NCI-H2196 (cell line): ENCODE results near the gene QARS1.
A peak's percentile ranks its signal among the peaks of the same experiment; 100 is the strongest.

Experiments
- DNase-seq: peaks from one replicate; lab custom pipeline; 2025; ENCODE audit not compliant: unreplicated experiment; lab: John Stamatoyannopoulos, UW

QARS1 gene

DNA sequence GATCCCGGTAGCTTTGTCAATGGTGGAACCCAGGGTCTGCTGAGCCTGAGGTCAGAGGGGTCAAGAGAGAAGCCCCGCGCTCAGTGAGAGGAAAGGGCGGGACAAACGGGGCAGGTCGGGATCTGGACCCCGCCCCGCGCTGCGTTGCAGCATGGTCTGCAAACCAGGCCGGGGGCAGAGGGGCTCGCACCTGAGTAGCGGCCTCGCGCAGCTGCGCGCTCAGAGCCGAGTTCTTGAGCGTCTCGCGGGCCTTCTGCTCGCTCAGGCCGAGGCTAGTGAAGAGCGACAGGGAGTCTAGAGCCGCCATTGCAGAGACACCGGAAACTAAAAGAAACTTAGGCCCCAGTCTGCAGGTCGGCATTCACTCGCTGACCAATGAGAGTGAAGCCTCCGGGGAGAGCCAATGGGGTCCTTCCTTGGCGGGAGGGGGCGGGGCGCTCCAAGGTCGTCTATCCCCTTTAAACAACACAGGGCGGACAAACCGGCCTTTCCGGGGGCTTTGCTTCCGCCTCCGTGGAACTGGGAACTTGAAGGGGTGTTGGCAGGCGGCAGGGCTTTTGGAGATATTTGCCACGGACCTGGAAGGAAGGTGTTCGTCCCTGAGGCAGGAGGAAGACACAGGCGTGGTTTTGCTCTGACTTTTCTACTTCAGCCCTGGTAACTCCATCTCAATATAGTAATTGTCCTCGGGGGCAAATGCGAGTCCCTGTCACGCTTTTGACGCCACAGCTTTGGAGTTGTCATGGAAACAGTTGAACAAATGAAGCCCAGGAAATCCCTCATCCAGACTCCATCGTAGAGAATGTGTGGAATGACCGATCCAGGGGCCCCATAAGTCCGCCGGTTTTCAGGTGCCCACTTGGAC is at the start of gene QARS1:
Gene QARS1 (minus strand): TSS at position 331 of the 865 bp plus-strand sequence. CDS start 24 bp downstream, at position 307.
- DNase-seq, result peak; percentile 60

DNA sequence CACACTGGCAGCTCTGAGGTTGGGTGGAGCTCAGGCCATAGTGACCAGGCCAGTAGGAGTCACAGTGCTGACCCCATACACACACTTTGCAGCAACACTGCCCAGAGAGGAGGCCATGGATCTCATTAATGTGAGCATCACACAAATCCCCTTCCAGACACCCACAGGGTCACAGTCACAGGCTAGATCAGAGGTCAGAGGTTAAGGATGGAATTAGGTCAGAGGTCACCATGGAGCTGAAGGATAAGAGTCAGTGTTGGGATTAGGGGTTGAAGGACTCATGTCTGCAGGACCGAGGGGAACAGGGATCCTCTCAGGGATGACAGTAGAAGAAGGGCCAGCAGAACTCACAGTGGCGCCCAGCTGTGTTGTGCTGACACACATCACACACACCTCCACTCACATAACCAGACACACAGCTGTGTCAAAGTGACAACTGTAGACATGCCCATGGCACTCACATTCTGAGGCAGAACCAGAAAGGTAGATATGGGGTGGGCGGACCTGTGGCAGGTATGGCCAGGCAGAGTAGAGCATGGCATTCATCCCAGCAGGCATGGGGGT is 48.9 kb upstream of the QARS1 start:
- DNase-seq, result no peak

DNA sequence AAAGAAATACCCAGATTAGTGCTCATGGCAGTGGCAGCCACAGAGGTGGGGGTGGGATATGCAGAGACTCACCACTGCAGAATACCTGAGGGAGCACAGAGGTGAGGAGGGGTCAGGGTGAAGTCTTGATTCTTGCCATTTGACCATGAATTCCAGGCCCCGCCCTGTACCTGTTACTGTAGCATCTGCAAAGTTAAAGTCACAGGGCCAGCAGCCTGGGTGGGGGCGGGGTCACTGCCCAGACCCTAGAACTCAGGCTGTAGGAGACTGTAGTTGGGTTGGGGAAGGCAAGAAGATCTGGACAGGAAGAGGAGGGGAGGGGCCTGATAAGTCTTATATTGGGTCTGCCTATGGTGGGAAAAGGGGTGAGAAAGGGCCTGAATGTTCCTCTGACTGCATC is 47.1 kb upstream of the QARS1 start:
- DNase-seq, result no peak

DNA sequence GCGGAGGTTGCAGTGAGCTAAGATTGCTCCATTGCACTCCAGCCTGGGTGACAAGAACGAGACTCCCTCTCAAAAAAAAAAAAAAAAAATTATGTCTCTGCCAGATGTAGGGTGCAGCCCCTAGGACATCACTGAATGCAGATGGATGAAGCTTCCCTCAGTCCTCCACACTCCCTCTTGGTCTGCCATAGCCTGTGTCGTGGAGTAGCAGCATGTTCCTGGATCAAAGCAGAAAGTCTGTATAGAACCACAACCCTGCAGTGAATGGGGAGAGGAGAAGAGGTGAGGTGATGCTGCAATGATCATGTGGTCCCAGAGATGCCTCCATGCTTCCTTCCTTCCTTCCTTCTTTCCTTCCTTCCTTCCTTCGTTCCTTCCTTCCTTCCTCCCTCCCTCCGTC is 43.6 kb upstream of the QARS1 start:
- DNase-seq, result no peak

DNA sequence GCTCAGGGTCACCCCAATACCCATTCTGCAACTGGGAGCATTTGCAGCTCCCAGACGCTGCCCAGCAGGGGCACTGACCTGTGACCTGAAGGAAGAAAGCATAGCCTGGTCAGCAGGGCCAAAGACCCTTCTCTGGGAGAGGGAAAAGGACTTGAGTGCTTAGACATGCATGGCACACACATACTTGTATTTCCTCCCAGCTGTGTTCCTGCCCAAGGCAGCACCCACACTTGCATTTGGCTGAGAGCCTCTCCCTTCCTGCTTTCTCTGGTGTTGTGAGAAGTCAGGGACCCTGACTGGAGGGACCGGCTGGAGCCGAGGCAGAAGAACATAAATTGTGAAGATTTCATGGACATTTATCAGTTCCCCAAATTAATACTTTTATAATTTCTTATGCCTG is 35.5 kb upstream of the QARS1 start:
- no peak for DNase-seq

DNA sequence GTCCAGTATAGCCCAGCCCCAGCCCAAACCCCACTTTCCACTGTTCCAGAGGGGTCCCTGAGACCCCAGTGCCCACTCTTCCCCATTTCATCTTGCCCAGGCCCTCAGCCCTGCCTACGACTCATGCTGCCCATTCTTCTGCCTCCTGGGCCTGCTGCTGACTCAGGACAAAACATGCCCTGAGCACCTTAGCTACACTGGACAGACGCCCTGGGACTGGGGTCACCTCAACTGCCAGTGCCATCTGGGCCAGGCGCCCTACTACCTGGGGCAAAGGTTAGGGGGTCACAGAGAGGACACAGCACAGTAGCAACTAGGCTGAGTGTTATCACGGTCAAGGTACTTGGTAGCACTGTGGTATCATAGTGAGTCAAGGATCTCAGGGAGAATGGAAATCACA is 30.9 kb upstream of the QARS1 start:
- DNase-seq, result no peak

DNA sequence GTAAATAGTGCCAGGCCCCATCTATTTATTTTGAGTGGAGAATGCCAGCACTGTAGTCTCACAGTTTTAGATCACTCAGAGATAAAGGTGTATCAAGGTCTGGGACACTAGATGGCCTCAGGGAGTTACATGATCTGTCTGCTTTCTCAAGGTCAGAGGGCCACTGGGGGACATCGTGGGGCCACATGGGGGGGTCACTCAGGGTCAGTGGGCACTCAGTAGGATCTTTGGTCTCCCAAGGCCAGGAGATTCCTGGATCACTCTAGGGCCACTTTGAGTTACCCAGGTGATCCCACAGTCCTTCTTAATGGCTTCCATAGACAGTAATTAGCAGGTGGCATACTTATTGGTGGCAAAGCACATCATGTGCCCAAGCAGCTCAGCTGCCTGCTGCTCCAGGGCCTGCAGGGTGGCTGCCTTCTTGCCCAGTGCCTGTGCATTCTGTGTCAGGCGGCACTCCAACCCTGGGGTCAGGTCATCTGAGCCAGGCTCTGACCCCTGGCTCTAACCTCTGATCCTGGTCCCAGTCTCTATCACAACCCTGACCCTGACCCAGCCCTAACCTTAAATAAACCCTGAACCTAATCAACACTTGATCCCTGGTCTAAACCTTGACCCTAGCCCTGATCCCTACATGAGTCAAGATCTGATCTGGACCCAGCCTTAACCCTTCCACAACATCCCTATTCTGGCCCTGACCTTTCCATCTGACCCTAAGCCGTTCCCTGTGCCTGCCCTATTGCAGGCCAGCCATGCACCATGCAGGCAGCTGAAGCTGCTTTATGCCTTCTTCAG is 30.1 kb upstream of the QARS1 start:
- DNase-seq, result no peak

DNA sequence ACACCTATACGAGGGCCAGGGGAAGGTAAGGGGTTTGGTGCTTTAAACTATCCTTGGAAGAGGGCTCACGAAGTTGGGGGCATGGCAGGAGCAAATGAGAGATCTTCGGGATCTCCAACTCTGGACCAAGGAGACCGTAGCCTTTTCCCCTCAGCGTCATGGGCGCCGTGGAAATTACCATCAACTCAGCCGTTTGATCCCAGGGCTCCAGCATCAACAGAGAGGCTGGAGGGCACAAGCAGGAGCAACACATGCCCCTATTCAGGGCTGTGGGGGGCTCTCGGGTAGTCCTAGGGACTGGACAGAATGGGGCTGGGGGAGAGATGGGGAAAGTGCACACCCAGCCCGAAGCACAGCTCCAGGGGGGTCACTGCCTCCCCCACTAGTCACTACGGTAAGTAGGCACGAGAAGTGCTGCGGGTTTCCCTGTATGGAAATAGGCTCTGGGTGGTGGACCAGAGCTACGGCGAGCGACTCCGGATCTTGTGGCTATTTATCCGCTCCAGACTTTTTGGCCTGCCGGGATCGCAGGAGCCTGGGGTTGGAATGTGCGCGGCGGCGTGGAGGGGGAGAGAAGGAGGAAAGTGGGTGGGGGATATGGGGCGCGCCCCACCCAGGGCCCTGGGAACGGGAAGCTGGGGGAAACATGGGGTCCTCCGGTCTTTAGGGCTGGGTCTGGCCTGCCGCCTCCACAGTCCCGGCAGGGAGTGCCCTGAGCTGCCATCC is 28.8 kb upstream of the QARS1 start:
- peak; percentile 35 for DNase-seq

DNA sequence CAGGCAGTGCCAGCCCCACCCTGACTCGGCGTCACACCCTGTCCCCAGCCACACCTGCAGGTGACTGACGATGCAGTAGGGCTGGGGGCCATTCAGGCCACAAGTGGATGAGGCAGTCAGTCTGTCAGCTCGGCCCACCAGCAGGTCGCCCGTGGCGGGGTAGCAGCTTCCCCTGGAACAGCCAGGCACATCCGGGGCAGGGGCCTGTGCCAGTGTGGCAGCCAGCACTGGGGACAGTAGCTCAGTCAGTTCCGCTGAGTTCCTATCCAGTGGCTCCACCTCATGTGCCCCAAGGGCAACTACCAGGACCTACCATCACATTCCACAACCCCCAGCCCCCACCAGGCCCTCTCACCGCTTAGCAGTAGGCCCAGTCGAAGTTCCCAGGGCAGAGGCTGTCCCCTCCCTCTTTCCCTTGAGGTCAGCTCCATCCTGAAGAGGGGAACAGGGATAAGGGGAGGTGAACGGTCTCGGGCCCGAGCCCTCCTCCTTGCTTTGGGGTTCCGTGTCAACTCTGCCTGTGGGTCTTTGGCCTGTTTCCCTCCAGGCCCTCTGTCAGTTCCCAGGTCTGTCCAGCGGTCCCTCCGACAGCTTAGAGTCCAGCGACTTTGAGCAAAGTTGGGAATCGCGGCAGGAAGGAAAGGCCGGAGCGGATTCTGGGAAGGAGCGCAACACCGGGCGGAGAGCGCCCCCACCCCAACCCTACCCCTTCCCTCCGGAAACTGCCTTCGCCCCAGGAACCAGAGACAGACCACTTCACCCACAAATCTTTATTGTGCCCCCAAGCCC is 28.1 kb upstream of the QARS1 start, which contains the start of gene LAMB2:
Gene LAMB2 (minus strand): TSS at position 614 of the 789 bp plus-strand sequence. CDS start 183 bp downstream, at position 431.
- peak; percentile 9 for DNase-seq

DNA sequence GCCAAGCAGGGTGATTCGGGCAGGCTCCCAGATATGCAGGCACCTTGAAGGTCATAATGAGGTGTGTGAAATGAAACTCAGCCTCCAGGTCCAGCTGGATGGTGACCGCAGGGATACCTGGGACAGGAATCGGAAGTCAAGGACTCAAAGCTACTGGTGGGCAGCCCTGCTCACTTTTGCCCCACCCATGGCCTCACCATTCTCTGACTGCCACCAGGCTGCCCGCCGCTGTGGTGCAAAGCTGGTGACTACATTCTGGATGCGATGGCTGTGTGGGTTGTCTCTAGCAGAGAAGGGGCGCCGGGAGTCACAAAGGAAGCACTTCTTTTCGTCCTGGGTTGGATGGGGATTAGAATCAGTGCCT is 27.5 kb upstream of the QARS1 start:
- DNase-seq, result no peak

DNA sequence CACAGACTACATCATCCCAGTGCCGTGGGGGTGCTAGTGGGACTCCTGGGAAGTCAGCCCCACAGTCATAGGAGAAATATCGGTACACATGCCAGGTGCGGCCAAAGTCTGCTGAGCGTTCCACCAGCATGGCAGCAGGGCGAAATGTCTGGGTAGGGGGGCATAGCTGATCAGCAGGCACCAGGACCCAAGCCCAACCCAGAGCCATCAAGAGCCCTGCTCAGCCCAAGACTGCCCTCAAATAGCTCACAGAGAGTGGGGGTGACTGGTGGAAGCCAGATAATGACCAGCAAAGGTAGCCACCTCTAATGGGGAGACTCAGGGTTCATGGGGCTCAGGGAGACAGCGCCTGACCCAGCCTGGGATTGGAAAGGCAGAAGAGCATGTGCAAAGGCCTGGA is 27.0 kb upstream of the QARS1 start:
- no peak for DNase-seq

DNA sequence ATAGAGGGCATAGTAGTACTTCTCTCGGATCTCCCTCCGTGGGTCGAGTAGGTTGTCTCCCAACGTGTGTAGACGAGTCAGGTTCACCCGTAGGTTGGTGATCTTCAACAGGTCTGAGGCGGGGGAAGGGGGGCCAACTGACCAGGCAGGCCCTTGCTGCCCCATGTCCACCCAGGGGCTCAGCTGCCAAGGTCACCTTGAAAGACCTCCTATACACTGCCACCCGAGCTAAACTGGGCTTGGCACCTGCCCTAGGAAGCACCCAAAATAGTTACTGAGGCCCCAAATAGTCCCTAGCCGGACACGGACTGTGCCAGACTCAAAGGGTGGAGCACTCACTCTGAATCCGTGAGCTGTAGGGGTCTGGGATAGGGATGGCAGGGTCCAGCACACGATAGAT is 26.5 kb upstream of the QARS1 start:
- DNase-seq, result no peak

DNA sequence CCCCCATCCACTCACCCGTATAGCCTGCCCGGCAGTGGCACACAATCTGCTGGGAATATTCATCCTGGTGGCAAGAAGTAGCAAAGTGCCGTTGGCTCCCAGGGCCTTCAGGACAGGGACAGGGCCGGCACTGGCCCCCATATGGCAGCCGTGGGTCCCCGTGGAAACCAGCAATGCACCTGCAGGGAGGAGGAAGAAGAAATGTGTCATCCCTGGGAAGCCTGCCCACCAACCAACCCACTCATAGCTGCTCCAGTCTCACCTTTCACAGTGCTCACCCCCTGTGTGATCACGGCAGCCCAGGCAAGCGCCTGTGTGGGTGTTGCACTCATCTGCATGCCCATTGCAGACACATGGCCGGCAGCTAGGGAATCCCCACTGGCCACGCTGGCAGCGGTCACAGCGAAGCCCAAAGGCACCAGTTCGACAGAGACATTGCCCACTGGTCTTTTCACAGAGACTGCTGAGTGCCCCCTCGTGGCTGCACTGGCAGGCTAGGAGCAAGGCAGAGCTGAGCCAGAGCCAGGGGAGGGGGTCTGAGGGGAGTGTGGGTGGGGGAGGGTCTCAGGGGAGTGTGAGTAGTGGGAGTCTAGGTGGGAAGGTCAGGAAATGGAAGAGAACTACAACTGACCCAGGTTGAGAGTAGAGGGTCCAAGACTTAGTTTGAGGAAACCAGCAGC is 20.6 kb upstream of the QARS1 start:
- DNase-seq, result no peak

DNA sequence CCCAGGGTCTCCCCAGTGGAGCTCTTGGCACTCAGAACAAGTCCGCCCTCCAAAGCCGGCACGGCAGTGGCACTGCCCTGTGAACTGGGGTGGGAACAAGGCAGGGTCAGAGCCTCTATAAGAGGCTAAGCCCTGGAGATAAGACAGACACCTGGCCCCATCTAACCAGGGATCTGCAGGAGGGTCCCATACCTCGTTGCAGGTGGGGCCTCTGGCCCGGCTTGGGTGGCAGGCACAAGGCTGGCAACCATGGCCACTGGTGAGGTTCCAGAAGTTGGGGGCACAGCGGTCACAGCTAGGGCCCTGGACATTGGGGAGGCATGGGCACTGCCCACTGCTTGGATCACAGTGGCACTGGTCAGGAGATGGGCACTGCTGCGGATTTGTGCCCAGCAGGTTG is 19.6 kb upstream of the QARS1 start:
- no peak for DNase-seq

DNA sequence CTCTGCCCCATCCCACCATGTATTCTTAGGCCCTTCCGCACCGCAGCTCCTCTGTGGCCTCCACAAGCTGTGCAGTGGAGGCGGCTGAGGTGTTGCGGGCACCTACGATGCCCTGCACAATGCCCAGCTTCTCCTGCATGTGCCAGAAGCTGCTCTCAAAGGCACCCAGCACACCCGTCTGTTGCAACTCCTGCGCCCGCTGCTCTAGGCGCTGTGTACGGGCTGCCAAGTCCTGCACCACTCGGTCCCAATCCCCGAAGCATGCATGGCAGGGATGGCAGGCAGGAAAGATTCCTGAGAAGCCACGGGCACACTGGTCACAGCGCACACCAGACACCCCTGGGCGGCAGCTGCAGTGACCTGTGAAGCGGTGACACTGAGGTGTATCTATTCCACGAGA is 19.1 kb upstream of the QARS1 start:
- no peak for DNase-seq

DNA sequence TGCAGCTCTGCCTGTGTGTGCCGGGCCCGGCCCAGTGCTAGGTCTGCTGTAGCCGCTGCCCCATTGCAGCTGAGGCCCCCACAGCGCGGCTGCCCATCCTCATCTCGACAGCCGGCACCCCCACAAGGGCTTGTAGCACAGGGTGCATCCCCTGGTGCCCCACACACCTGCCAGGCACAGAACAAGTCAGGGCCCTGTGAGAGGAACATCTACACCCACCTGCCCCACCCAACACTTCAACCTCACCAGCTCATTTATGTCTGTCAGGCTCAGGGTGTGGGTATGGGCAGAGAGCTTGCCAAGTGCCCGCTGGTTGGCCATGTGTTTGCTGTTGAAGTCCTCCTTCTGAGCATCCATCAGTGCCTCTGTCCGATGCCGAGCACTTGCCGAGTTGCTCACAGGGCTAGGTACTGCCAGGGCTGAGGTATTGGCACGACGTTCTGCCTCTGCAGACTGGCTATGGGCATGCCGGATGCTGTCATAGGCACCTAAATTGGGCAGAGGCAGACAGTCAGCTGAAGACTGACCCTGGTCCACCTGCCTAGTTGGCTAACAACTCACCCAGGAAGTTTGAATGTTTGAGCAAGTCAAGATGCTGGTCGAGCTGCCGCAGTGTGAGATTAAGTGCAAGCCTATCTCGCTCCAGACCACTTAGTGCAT is 18.5 kb upstream of the QARS1 start:
- no peak for DNase-seq

DNA sequence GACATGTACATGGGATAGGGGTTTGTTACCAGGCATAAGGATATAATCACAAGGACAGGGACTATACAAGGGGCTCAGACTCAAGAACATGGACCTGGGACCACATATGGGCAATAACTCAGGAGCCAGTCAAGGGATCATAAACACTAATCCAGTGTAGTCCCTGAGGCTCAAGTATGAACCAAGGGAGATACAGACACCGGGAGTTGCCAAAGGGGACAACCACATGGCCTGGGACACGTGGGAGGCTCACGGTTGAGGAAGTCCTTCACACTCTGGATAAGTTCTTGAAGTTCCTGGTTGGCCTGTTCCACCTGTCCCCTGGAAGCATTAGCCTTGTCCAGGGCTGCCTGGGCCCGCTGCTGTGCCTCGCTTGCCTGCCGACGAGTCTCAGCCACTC is 17.9 kb upstream of the QARS1 start:
- DNase-seq, result no peak

DNA sequence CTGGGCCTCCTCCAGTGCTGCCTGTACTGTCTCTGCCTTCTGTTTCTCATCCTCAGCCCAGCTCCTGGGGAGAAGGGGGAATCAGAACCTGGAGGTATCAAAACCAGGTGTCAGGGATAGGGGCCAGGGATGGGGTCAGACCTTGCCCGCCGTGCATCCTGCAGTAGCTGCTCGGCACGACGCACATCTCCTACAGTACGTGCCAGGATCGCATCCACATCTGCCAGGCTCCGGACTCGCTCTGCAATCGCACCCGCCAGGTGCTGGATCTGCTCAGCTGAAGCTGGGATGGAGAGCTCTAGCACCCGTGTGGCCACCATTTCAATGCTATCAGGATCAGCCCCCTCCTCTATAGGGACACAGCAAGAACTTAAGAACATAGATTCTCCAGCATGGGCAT is 17.5 kb upstream of the QARS1 start:
- DNase-seq, result no peak

DNA sequence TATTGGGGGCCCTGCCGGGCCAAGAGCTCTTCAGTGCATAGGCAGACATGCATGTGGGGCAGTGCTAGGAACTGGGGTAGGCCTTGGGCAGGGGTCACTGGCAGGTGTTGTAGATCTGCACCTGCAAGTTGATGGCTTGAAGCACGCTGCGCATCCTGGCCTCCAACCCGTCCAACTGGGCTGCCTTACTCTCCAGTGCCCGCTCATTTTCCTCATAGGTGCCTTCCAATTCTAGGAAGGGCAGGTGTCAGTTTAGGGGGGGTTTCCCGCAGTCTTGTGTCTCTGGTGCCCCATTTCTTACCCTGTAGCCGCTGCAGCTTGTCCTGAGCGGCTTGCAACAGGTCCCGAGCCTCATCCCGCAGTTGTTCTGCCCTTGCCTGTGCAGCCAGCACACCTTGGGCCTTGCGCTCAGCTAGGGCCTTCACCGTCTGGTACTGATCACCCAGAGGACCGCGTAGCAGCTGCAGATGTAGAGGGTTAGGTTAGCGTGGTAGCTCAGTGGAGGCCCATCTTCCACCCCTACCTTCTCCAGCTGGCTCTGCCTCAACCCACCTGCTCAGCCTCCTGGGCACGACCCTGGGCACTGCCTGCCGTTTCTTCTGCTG is 16.7 kb upstream of the QARS1 start:
- no peak for DNase-seq
